GM19395 (cell line): Measurements from ENCODE around the gene NEUROD1.
A peak's percentile ranks its signal among the peaks of the same experiment; 100 is the strongest.

Experiments used
- ATAC-seq: cut with Tn5 transposase; IDR thresholded peaks from one replicate; pipeline ENCODE4 v1.9.1; 2021; ENCODE audit warnings: mild to moderate bottlenecking, moderate library complexity; ENCODE audit not compliant: unreplicated experiment

The NEUROD1 gene

GRCh38 chr2:181646415-181646987 is 33.8 kb downstream of the NEUROD1 start:
- ATAC-seq, result peak; percentile 56

- no peak for ATAC-seq
Observed at GRCh38 chr2:181643151-181643550, 37.2 kb downstream of the NEUROD1 start.

GRCh38 chr2:181642086-181642485 is 38.2 kb downstream of the NEUROD1 start:
- no peak for ATAC-seq

GRCh38 chr2:181639686-181640085 is 40.6 kb downstream of the NEUROD1 start:
- no peak for ATAC-seq

GRCh38 chr2:181632733-181633401 is 47.5 kb downstream of the NEUROD1 start:
- peak; percentile 77 for ATAC-seq

- no peak for ATAC-seq
Observed at GRCh38 chr2:181628590-181629585, 51.4 kb downstream of the NEUROD1 start.

- ATAC-seq, result no peak
Observed at GRCh38 chr2:181627545-181627944, 52.8 kb downstream of the NEUROD1 start.

- ATAC-seq, result no peak
Observed at GRCh38 chr2:181626671-181627070, 53.6 kb downstream of the NEUROD1 start.
